AG04449 (cell line): ENCODE measurements around the gene PRPF39.
"Not testable (repeated sequence)": the region's sequence is repeated elsewhere in the genome, so short reads cannot be mapped to it uniquely, and the experiment has no call there.

ENCODE experiments used
- CTCF ChIA-PET: fragments of 350-600 bp; formaldehyde crosslinking; extraction: SDS; loops from one replicate; lab custom pipeline; 2021; ENCODE audit warnings: antibody characterized with exemption; lab: Yijun Ruan, JAX
- POLR2A ChIA-PET: fragments of 400-600, 350-600 bp; formaldehyde crosslinking; extraction: SDS; loops from one replicate; lab custom pipeline; 2020; ENCODE audit warnings: antibody characterized with exemption, inconsistent platforms; lab: Yijun Ruan, JAX
- DNase-seq: peaks from one replicate; pipeline ENCODE4 v3.0.0-alpha.2; 2010; ENCODE audit warnings: low read depth, low spot score
- H3K4me3 ChIP-seq: 2 replicates; pipeline ENCODE4 v1.5.1; 2011; ENCODE audit warnings: low read depth, mild to moderate bottlenecking, control low read depth, low read length
- TF ChIP-seq, protein P1 (sequence below): IDR thresholded peaks from one replicate; pipeline ENCODE4 v1.5.1; 2011; ENCODE audit warnings: mild to moderate bottlenecking, moderate library complexity, low read length, control low read depth, inconsistent platforms; ENCODE audit not compliant: insufficient read depth; ENCODE audit errors: missing control alignments

The PRPF39 gene

GRCh38 chr14:45072126-45072525, 11.8 kb upstream of the PRPF39 start:
- CTCF ChIA-PET: no interaction called here
- no peak for DNase-seq
- no peak overlapping the region for H3K4me3 ChIP-seq
- POLR2A ChIA-PET: no interaction called here
- TF ChIP-seq, protein P1, sequence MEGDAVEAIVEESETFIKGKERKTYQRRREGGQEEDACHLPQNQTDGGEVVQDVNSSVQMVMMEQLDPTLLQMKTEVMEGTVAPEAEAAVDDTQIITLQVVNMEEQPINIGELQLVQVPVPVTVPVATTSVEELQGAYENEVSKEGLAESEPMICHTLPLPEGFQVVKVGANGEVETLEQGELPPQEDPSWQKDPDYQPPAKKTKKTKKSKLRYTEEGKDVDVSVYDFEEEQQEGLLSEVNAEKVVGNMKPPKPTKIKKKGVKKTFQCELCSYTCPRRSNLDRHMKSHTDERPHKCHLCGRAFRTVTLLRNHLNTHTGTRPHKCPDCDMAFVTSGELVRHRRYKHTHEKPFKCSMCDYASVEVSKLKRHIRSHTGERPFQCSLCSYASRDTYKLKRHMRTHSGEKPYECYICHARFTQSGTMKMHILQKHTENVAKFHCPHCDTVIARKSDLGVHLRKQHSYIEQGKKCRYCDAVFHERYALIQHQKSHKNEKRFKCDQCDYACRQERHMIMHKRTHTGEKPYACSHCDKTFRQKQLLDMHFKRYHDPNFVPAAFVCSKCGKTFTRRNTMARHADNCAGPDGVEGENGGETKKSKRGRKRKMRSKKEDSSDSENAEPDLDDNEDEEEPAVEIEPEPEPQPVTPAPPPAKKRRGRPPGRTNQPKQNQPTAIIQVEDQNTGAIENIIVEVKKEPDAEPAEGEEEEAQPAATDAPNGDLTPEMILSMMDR: no peak

- H3K4me3 ChIP-seq: no peak overlapping the region
- POLR2A ChIA-PET: no interaction called here
- TF ChIP-seq, protein P1: no peak
- DNase-seq: no peak
- CTCF ChIA-PET: no interaction called here
Measured at GRCh38 chr14:45073231-45073879, 10.6 kb upstream of the PRPF39 start.

- ChIA-PET POLR2A (no interaction called here), CTCF (no interaction called here)
- H3K4me3 ChIP-seq: no peak overlapping the region
- no peak for DNase-seq
- TF ChIP-seq, protein P1: no peak
Measured at GRCh38 chr14:45078323-45078722, 5.6 kb upstream of the PRPF39 start.

DNA sequence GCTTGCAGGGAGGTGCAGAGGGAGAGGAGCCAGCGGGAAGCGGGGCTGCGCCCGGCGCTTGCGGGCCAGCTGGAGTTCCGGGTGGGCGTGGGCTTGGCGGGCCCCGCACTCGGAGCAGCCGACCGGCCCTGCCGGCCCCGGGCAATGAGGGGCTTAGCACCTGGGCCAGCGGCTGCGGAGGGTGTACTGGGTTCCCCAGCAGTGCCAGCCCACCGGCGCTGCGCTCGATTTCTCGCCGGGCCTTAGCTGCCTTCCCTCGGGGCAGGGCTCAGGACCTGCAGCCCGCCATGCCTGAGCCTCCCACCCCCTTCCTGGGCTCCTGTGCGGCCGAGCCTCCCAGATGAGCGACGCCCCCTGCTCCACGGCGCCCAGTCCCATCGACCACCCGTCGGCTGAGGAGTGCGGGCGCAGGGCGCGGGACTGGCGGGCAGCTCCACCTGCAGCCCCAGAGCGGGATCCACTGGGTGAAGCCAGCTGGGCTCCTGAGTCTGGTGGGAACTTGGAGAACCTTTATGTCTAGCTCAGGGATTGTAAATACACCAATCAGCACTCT, 3.4 kb upstream of the PRPF39 start:
- DNase-seq, H3K4me3 ChIP-seq, POLR2A ChIA-PET, CTCF ChIA-PET: not testable (repeated sequence)

GRCh38 chr14:45081096-45081495, 2.8 kb upstream of the PRPF39 start:
- POLR2A ChIA-PET, H3K4me3 ChIP-seq, CTCF ChIA-PET, DNase-seq: not testable (repeated sequence)

DNA sequence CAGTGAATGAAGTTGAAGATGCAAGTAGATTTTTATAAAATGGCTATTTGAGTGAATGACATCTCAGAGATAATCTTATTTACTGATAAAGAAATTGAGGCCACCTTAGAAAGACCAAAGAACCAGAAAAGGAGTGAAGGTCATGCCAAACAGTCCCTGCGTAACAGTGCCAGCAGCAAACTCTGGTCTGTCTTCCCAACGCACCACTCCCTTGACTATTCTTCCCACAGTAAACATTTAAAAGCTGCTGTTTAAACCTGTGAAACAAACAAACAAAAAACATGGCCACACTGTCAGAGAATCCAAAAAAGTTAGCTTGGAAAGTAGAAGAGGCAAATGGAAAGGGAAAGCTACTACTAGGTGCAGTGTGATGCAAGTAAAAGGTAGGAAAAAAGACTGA, 1.5 kb upstream of the PRPF39 start:
- H3K4me3 ChIP-seq: no peak overlapping the region
- POLR2A ChIA-PET: no interaction called here
- TF ChIP-seq, protein P1: no peak
- no peak for DNase-seq
- CTCF ChIA-PET: no interaction called here

DNA sequence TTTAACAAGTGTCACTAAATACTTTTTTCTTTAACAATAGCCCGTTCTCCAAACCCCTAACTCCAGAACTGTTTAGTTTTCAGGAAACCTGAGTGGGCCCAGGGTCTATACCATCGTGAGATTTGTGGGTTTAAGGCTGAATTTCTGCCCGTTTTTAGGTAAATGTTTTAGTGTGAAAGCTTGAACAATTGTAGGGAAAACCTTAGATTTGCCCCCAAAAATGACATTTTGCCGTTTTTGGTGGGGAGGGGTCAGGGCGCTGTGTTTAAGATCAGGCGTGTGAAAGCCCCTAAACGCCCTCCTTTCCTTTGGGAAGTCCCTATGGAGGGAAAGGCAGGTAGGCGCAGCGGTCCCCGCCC, 320 bp upstream of the PRPF39 start:
- CTCF ChIA-PET: interaction anchor here (1.5 kb wide), 1 partner anchor 121 kb away, joined by 3 read pairs; no protein-coding TSS in a partner anchor
- H3K4me3 ChIP-seq: peak overlapping the region; percentile 76
- no peak for DNase-seq
- TF ChIP-seq, protein P1: no peak
- POLR2A ChIA-PET: interaction anchor here (1.2 kb wide), 1 partner anchor 170 kb away, joined by 4 read pairs; no protein-coding TSS in a partner anchor
